NOMO-1 (cell line): Measurements from ENCODE around the gene PTPRM.

Experiments
- DNase-seq, 2 experiments: peaks; one replicate each; lab custom pipeline; 2025; ENCODE audit not compliant: unreplicated experiment in 2 of 2; lab: John Stamatoyannopoulos, UW

PTPRM gene

DNA sequence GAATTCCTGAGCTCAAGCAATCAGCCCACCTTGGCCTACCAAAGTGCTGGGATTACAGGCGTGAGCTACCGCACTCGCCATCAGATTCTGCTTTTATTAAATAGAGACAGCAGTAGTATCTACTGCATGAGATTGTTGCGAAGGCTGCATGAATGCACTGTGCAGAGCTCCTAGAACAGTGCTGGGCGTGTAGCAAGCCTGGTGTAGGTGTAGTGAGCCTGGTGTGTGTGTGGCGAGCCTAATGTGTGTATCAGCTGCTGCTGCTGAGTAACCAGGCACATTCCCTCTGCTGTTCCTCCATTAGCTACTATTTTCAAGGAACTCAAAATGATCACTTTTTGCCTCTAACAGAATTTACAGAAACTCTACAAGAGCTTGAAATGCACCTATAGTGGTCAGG, 57.6 kb downstream of the PTPRM start:
- DNase-seq, result no peak

DNA sequence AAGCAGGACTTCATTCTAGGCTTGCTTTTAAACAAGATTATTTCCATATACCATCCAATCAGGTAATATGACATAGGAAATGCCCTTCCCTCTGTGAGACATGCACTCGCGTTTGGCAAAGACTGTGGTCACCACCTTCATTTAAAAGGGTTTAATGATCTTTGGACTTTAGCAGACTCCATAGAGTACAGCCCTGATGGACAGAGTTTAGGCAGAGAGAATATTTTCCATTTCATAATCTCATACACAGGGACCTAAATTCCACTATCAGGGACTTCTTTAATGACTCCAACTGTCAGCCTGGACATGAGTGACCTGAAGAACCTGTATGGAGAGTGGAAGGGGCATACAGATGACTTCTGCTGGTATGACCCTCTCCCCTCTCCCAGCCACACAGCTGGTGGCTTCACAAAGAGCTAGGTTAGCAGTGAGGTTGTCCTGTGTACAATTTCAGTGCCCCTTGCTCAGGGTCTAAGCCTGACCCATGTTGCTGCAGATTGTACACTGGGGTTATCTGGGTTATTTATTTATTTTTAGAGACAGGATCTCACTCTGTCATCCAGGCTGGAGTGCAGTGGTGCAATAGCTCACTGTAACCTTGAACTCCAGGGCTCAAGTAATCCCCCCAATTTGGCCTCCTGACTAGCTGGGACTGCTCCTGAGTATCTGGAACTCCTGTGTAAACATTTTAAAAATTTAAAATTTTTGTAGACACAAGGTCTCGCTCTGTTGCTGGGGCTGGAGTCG, 59.2 kb downstream of the PTPRM start:
- no peak for DNase-seq

DNA sequence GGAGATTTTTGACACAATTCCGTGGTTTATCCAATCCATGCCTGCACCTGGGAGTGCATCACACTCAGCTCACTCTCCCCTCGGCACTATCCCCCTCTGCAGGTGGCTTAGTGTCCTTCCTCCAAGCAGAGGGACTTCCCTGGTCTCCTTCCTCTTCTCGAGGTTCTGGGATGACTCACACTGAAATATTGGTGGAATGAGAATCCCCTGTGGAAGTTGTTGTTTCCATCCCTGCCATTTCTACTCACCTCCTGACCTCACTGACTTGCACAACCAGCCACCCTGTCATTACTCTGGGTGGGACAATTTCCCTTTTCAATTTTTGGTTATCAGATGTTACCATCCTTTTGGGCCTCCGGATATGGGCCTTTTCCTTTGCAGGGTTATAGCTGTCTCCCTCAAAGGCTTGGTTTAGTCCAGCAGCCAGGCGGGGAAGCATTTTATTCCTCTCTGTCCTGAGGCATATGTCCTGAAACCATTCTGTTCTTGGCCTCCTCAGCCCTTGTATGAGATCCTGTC, 59.9 kb downstream of the PTPRM start:
- DNase-seq, result no peak

DNA sequence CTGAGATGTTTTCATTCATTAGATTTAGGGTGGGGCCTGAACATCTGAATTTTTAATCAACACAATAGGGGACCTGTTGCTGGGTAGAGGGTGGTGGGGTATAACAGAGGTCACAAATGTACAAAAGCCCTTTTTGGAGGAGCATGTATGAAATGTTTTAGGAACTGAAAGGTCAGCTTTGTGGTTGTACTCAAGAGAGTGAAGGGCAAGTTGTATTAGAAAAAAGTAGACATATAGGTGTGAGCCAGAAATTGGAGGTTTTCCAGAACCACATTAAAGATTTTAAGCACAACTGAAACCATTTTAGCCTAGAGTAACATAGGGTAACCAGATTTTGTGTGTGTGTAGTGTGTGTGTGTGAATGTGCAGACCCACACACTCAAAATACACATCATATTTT, 62.3 kb downstream of the PTPRM start:
- no peak for DNase-seq

DNA sequence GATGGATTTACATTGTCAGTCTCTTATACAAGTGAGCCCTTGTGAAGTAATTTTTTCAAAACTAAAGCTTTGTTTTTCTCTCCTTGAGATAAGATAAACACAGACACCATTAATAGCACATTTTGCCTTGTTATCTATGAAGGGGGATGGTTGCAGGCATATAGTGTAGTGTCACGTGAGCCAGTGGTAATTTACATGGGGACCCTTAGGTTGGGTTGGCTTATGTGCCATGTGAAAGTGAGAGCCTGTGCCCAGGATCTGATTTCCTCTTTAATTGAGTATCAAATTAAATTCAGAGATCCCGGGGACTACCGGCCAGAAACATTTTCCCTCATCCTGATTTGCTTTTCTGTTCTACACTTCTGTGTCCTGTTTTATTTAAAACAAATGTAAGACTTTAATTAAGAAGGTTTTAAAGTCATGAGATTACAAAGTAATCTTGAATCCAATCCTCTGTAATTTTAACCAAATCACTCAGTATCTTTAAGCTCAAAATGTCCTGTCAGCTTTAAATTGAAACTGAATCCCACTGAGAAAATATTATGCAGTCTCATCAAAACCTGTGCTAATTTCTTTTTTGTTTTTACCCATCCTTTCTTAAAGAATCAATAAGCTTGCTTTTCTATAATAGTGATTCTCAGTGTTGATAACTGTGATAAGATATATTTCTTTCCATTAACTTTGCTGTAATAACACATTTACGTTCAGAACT, 63.8 kb downstream of the PTPRM start:
- DNase-seq, result no peak

DNA sequence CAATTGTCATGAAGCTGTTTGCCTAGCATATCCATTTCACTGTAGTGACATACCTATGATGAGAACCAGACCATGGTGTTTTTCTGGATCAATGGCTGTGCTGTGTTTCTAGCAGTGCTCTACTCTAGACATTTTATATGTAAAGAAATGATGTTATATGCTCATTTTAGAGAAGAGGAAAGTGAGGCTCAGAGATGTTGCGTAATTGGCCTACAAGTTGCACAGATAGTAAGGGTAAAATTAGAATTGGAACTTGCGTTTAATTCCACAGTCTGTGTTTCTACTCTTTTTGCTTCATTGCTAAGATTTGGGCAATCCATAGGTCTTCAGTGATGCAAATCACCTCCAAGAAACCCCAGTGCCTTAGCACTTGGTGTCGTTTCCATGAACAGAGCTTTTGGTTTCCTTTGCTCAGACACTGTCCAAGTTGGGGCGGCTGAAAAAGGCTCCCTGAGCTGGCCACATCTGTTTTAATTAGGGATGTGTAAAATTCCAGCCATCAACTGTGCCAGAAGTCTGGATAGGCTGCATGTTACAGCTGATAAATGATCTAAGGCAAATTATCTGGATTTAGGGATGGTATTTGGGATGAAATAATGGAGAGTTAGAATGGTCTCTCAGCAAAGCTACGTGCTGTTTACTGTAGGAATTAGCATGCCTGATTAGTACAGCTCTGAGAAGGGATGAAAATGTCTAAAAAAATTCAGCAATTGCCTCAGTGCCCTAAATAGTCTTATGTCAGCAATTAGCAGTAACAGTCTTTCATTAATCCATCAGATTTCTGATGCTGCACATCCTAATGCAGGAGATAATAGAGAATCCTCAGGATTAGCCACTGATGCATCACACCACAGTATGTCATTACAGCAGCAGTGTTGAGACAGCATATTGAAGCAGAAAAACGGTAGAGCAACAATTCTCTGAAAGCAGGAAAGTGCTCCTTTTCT, 65.3 kb downstream of the PTPRM start:
- DNase-seq, result no peak

DNA sequence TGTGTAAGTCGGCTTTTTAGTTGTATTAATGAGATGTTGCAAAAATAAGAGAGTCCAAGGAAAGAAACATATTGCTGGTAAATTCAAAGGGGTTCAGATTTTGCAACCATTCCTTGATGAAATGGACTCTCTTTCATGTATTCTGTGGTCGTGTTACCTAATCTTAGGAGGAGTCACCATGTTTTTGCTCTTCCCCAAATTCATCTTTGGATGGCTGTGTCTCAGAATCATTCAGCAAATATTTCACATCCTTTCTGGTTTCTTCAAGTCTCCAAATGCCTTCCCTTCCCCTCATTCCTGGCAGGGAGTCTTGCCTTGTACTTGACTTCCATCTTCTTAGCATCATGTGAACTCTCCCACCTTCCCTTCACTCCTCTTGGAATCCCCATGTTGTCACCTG, 66.1 kb downstream of the PTPRM start:
- DNase-seq, result no peak

DNA sequence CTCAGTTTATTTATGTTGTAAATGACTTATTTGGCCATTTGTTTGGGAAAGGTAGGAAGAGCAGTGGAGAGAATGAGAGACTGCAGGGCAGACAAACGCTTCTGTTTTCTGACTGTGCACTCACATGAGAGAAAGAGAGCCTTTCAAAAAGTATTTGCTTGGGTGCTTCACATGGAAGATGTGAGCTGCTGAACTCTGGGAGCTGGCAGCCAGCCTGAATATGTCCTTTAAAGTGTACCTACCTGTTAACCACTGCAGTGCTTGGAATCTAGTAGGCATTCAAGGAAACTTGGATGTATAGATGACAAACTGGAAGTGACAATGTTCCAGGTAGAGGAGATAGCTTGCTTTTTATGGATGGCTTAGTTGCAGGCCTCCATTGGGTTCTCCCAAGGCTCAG, 68.8 kb downstream of the PTPRM start:
- no peak for DNase-seq

DNA sequence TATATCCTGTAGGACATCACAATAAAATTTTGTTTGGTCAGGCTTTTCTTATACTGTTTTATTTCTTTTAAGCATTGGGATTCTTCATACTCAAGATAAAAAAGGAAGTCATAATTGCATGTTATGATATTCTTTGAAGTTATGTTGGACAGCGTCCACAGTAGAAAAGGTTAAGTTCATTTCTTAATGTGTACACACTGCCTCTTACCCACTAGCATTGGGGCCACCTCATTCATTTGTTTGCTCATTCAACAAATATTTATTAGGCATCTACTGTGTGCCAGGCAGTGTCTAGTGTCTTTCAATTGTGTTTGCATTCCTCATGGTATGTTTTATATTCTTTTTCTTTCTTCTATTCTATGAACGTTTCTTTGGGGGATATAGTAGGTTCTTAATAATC, 70.2 kb downstream of the PTPRM start:
- DNase-seq, result no peak

DNA sequence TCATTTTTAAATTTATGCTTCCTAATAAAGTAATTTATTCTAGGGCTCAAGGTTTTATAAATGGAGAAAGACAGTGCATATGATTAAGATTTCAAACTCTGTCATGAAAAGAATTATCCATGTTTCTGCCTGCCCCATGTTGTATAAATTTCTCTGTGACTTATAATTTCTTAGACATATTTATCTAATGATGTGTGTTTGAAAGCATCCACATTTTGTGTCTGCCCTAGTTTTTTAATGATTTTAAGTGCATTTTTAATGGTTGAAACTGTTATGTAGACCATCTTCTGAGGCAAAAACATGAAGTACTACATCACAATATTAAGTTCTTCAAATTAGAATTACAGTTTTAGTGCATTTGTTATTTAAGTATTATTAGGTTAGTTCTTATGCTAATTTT, 71.2 kb downstream of the PTPRM start:
- no peak for DNase-seq

DNA sequence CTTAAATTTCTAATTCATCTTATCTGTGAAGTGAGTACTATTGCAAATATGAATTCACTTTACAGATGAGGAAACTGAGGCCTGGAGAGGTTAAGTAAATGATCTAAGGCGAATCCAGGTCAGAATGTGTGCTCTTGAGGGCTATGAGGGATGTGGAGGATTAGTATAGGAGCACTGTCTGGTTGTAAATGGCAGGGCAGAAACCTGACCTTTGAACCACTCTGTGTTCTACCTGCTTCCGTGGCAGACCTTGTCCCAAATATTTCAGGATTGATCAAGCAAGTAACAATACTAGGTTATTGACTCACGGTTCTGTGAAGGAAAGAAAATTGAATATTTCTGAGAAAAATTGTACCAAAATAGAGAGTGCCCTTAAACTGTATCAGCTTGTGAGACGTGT, 74.7 kb downstream of the PTPRM start:
- DNase-seq, result no peak

DNA sequence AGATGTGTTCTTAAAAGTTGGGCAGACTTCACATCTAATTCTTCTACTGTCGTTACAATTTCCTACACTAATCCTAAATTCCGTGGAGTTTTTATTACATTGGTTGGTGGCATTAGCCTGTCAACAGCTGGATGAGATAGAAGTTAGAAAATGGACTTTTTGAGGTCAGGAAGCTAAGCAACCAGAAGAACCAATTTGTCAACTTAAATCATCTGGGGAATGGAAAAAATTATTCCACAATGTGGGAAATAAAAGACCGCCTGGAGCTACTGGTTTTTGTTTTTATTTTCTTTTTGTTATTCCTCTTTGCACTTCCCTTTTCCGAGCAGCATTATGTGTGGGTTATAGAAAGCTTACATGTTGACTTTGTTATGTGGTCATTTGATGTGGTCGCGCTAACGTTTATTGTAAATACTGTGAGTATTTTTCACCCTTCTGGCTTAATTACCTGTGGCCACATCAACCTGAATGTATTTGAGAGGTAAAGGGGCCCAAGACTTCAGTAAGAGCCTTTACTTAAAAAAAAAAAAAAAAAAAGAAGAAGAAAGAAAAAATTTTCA, 75.3 kb downstream of the PTPRM start:
- DNase-seq, result no peak

DNA sequence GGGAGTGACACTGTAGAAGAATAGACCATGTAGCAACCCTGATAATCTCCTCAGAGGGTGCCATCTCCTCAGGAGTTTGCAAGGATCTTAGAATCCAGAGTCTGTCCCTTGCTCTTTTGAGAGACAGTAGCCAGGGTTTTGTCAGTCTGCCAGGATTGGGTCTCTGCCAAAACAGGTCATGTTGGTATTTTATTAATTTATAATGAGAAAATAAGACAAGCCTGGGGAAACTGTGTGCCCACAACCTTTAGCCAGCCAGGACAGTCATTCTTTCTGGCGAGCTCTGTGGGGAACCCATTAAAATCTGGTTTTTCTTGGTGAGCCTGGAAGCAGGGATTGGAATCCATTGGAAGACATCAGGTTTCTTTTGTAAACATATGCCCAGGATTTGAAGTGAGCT, 78.6 kb downstream of the PTPRM start:
- no peak for DNase-seq

DNA sequence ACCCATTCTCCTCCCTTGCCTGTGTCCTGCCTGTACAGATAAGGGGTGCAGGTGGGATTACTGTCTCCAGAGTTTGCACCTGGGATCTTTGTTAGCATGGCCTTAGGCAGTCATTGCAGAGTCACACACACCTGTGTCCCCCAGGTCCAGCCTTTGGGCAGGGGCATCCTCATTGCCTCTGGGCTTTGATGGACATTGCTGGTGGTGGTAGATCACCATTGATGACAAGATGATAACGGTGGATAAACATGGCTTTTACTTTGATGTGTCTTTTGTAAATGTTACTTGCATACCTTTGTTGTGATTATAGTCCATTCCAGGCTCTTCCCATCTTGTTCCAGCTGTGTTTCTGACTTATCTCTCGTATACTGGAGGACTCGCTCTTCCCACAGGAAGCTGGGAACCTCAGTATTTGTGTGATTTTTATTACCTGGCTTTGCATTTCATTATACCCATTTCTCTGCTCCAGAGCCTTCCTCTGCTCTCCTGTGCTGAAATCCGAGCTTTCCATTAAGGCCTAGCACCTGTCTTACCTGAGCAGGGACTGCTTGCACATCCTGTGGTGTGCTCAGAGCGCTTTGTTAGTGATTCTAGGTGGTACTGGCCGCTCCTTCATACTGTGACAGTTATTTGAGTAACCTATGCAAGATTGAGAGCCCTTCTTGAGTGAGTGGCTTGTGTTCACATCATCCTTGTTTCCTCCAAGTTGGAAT, 79.2 kb downstream of the PTPRM start:
- DNase-seq, result no peak

DNA sequence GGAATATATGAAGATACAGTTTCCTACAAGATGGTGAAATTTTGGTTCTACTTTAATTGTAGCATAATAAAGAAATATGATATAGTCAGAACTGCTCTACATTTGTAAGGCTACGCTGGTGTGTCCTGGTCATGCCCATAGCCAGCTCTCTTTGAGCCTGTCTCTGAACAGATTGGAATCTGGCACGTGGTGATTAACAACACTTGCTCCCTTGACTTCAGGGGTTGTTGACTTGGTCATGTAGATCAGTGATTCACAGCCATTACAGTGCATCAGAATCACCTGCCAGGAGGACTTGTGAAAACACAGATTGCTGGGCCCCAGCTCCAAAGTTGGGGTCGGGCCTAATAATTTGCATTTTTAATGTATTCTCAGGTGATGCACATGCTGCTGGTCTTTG, 80.4 kb downstream of the PTPRM start:
- DNase-seq, result no peak

DNA sequence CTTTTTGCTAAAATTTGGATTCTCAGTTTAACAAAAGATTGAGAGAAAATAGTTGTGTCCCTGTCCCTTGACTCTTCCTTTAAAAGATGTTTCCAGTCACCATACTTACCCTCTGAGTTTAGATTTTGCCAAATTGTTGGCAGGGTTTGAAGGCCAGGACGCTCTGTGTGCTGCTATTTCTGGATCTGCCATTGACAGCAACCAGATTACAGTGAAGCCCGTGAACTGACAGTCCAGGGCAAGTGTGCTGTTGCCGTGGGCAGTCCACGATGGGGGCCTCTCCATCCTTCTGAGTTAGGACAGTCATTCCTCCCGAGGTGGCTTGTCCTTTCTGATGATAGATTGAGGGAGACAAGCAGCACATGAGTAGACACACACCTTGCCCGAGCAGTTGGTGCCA, 89.9 kb downstream of the PTPRM start:
- DNase-seq, result no peak

DNA sequence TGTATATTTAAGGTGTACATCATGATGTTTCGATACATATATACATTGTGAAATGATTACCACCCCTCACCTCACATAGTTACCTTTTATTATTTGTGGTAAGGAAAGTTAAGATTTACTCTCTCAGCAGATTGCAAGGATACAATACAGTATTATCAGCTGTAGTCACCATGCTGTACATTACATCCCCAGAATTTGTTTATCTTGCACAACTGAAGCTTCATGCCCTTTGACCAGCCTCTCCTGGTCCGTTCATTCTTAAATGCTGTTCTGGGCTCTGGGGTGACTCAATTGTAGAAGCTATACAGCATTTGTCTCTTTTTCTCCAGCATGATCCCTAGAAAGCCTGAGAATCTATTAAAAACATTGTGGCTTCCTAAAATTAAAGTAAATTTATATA, 90.8 kb downstream of the PTPRM start:
- DNase-seq, result no peak

DNA sequence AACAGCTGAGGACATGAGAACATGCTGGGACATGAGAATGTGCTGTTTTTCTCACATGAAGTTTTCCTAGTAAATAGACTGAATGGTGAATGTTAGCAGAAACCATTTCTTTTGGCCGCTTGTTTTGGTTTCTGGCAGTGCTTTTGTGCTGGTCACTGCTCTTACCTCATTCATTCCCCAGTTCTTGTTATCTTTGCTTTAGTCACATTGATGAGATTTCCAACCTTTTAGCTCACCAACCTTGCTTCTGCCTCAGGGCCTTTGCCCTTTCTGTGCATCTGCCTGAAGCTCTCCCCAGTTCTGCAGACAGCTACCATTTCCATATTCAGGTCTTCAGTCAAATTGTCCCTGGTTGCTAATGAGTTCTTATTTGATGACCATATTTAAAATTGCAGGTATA, 91.6 kb downstream of the PTPRM start:
- no peak for DNase-seq

DNA sequence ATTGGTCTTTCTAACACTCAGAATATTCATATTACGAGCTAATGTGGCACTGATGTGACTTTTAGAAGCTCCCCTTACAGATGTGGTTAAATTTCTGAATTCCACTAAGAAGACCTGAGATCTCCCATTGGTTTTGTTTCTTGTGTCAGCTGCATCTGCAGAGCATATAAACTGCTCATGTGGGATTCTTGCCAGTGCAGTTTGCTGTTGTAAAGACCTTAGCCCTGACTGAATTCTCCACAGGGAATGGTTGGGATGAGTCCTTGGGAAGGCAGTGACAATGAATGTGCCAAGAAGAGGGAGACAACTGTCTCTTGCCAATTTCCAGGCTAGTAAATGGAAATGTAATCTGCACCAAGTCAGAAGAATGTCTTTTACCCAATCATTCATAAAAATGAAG, 94.1 kb downstream of the PTPRM start:
- DNase-seq, result no peak

DNA sequence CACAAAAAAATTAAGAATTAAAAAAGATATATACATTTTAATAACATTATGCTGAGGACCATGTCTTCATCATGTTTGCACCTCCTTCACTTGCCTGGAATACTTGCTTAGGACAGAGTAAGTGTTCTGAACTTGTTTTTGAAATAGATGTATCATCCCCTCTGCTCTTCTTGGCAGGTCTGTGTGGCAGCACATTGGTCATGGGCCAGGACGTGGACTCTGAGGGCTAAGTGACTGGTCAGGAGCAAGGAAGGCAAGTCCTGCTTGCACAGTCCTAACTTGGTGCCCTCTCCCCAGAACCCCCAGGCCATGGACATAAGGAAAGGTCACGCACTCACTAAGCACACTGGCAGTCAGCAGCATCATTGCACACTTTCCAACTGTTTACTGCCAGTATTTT, 95.8 kb downstream of the PTPRM start:
- DNase-seq, result no peak
